IgD-negative memory B cell (primary cell): ENCODE results near the gene SCMH1. TPM values are rescaled to one million over a fixed set of nuclear protein-coding genes. Genes with fewer than 3 reads are reported as not detected.
"Not testable (repeated sequence)": the region's sequence is repeated elsewhere in the genome, so short reads cannot be mapped to it uniquely, and the experiment has no call there.

ENCODE experiments used
- H3K27ac Mint-ChIP-seq, 3 donors: one replicate each; pipeline ENCODE4 v1.8.0; 2020 to 2022; ENCODE audit warnings: mild to moderate bottlenecking in 3 of 3, mixed read lengths in 3 of 3, moderate library complexity in 1 of 3
- H3K27me3 Mint-ChIP-seq: one replicate; pipeline ENCODE4 v1.8.0; 2021; ENCODE audit warnings: mixed read lengths
- H3K36me3 Mint-ChIP-seq: one replicate; pipeline ENCODE4 v1.8.0; 2020; ENCODE audit warnings: mild to moderate bottlenecking, mixed read lengths
- H3K4me1 Mint-ChIP-seq, 3 donors: one replicate each; pipeline ENCODE4 v1.8.0; 2020 to 2022; ENCODE audit warnings: mixed read lengths in 3 of 3, mild to moderate bottlenecking in 1 of 3
- H3K4me3 Mint-ChIP-seq, 4 donors: one replicate each; pipeline ENCODE4 v1.8.0; 2020 to 2022; ENCODE audit warnings: mild to moderate bottlenecking in 4 of 4, mixed read lengths in 4 of 4, moderate library complexity in 3 of 4
- H3K9me3 Mint-ChIP-seq, 3 donors: one replicate each; pipeline ENCODE4 v1.8.0; 2020 to 2021; ENCODE audit warnings: mixed read lengths in 3 of 3, mild to moderate bottlenecking in 1 of 3
- polyA plus RNA-seq: library from polyadenylated mRNA; unstranded; fragments of 300-500 nt; fragmentation: Illumina TruSeq; gene quantifications from one replicate; pipeline ENCODE4 v1.2.3, GENCODE V29; 2021

The SCMH1 gene
- polyA plus RNA-seq, 1 donor from 2014 or later, result 12.3 TPM

DNA sequence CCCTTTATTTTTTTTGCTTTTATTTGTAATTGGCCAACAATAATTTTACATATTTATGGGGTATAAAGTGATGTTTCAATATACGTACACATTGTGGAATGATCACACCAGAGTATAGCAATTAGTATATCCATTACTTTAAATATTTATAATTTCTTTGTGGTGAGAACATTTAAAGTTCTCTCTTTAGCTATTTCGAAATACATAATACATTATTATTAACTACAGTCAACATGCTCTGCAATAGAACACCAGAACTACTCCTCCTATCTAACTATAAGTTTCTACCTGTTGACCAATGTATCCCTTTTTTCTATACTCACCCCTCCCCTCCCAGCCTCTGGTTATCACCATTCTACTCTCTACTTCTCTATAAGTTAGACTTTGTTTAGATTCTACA, 77.4 kb downstream of the SCMH1 start:
- H3K36me3 Mint-ChIP-seq, result peaks cover 5% of the 10 kb centered on the region
- H3K27me3 Mint-ChIP-seq, result no peaks in the 10 kb centered on the region
- no peak overlapping the region for H3K4me3 Mint-ChIP-seq
- H3K27ac Mint-ChIP-seq, result no peak overlapping the region
- peaks cover 2 to 14% (median 8%) of the 10 kb centered on the region in 3 donors for H3K9me3 Mint-ChIP-seq
- H3K4me1 Mint-ChIP-seq, result no peaks in the 10 kb centered on the region

- H3K4me3 Mint-ChIP-seq, result no peak overlapping the region
- peaks cover 0 to 2% (median 1%) of the 10 kb centered on the region in 3 donors for H3K9me3 Mint-ChIP-seq
- H3K27me3 Mint-ChIP-seq, result no peaks in the 10 kb centered on the region
- no peaks in the 10 kb centered on the region for H3K4me1 Mint-ChIP-seq
- H3K27ac Mint-ChIP-seq, result no peak overlapping the region
- peaks cover 5% of the 10 kb centered on the region for H3K36me3 Mint-ChIP-seq
These were observed 79.7 kb downstream of the SCMH1 start for GRCh38 chr1:41162441-41162840.

GRCh38 chr1:41161846-41162245, 80.3 kb downstream of the SCMH1 start:
- H3K27ac Mint-ChIP-seq, result no peak overlapping the region
- peaks cover 5% of the 10 kb centered on the region for H3K36me3 Mint-ChIP-seq
- peaks cover 0 to 2% (median 0%) of the 10 kb centered on the region in 3 donors for H3K9me3 Mint-ChIP-seq
- no peak overlapping the region for H3K4me3 Mint-ChIP-seq
- no peaks in the 10 kb centered on the region for H3K4me1 Mint-ChIP-seq
- H3K27me3 Mint-ChIP-seq, result no peaks in the 10 kb centered on the region

DNA sequence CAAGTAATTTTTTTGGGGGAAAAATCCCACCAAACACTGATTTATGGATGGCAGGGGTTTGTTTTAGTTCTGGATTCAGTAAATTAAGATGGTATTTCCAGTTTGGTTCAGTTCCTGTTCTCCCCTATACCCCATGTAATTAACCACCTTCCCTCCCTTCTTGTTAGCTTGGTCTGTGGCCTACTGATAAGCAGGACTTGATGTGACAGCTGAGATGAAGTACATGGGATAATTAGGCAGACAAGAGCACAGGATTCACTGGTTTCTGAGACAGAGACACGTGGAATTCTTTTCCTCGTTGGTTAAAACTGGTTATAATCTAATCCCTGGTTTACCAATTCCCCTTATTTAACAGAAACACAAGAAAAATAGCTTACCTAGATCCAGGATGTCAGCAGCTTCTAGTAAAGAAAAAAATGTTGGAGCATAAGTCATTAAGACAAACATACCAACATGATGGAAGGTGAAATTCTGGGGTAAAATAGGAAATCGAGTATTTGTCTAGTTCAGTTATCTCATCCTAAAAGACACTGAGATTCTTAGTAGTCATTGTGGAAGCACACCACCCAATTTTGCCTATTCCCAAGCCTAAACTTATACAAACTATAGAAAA, 81.5 kb downstream of the SCMH1 start:
- no peaks in the 10 kb centered on the region for H3K4me1 Mint-ChIP-seq
- H3K27ac Mint-ChIP-seq, result no peak overlapping the region

DNA sequence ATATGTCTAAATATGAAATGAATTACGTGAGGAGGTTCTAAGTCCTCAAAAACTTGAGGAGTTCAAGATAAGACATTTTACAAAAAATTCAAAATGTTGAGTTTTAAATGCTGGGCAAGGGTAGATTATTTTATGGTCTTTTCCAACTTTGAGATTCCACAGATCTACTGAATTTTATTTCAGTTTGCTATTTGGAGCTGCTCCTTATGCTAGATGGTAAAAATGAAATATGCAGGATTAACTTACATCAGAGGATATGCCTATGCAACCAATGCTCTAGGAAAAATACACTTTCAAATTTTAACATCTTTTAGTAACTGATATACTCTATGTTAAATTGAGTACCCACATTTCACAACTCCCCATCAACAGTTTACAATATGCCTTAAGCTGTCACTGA, 83.1 kb downstream of the SCMH1 start:
- Mint-ChIP-seq H3K27ac (no peak overlapping the region), H3K4me3 (no peak overlapping the region), H3K9me3 (no peaks in the 10 kb centered on the region), H3K36me3 (peaks cover 6% of the 10 kb centered on the region), H3K4me1 (no peaks in the 10 kb centered on the region), H3K27me3 (no peaks in the 10 kb centered on the region)

More for the DNA sequence above, 81.5 kb downstream of the SCMH1 start:
- H3K27me3 Mint-ChIP-seq, result no peaks in the 10 kb centered on the region
- no peak overlapping the region for H3K4me3 Mint-ChIP-seq
- peaks cover 6% of the 10 kb centered on the region for H3K36me3 Mint-ChIP-seq
- H3K9me3 Mint-ChIP-seq, result no peaks in the 10 kb centered on the region

DNA sequence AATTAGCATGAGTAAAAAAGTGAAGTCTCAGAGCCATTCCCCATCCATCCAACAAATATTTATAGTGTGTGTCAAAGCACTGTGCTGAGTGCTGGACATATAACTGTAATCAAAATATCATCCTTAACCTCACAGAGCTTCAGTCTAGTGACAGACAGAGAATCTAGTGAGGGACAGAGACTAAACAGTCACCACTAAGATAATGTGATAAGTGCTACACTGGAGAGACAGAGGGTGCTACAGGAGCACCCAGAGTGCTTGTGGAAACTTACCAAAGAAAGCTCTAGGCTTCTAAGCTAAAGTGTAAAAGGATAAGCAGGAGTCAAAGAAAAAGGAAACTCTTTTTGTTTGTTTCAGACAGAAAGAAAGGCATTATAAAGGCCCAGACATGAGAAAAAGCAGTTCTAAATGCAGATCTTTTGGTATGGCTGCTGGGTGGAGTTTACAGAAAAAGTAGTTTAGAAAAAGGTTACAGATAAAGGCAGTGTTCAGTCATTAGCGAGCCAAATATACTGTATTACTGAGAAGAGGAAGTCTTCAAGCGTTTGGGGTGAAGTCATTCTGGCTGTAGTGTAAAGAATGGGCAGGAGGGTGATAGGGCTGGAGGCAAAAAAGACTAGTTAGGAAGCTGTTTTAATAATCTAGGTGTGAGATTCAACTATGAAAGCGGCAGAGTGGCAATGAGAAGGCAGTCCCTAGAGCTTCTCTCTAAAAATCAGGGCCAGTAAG, 83.8 kb downstream of the SCMH1 start:
- Mint-ChIP-seq H3K9me3 (no peaks in the 10 kb centered on the region), H3K36me3 (peaks cover 6% of the 10 kb centered on the region), H3K27me3 (no peaks in the 10 kb centered on the region), H3K4me3 (no peak overlapping the region), H3K27ac (no peak overlapping the region), H3K4me1 (no peaks in the 10 kb centered on the region)

GRCh38 chr1:41155105-41155504, 87.0 kb downstream of the SCMH1 start:
- Mint-ChIP-seq H3K4me1 (no peaks in the 10 kb centered on the region), H3K9me3 (no peaks in the 10 kb centered on the region), H3K4me3 (no peak overlapping the region), H3K27ac (no peak overlapping the region), H3K36me3 (peaks cover 8% of the 10 kb centered on the region), H3K27me3 (no peaks in the 10 kb centered on the region)

DNA sequence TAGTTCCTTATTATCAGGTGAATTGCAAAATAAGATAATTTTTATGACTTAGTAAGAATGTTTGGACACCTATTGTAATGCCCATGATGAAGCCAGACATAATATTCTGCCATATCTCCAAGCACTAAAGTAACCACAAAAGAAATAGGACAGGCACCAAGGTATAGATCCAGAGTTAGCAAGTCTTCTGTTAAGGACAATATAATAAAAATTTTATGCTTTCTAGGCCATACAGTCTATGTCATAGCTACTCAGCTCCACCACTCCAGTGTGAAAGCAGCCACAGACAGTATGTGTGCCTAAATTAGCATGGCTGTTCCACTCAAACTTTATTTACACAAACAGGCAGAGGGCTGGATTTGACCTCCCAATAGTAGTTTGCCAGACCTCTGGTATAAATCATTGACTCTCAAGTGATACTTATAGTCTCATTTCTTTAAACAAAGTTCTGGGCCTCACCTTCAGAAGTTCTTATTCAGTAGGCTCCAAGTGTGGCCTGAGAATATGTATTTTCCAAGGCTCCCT, 88.3 kb downstream of the SCMH1 start:
- Mint-ChIP-seq H3K4me1 (no peaks in the 10 kb centered on the region), H3K27me3 (no peaks in the 10 kb centered on the region), H3K4me3 (no peak overlapping the region), H3K9me3 (no peaks in the 10 kb centered on the region), H3K36me3 (peaks cover 8% of the 10 kb centered on the region), H3K27ac (no peak overlapping the region)

DNA sequence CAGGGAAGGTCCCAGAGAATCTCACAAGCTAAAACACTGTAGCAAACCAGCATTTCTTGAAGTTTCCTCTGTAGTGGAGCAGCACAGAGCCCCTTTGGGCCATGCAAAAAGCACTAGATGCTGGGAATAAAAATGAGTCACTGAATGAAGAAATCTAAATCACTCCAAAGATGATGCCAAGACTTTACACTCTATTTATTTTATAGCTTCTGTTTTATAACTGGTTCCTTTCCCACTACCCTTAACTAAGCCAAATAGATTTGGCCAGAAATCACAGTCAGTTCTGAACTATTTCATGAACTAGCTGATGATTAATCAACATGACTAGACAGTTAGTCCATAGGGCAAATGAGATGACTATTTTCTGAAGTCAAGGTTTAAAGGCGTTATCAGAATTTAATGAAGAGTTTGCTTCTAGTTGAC, 89.5 kb downstream of the SCMH1 start:
- H3K27ac Mint-ChIP-seq, result peak overlapping the region in 1 of 3 donors; percentile 33
- H3K4me3 Mint-ChIP-seq, result no peak overlapping the region
- no peaks in the 10 kb centered on the region for H3K4me1 Mint-ChIP-seq
- H3K36me3 Mint-ChIP-seq, result peaks cover 6% of the 10 kb centered on the region
- H3K27me3 Mint-ChIP-seq, result no peaks in the 10 kb centered on the region
- no peaks in the 10 kb centered on the region for H3K9me3 Mint-ChIP-seq

- H3K27ac Mint-ChIP-seq, result no peak overlapping the region
- H3K4me3 Mint-ChIP-seq, result no peak overlapping the region
- no peaks in the 10 kb centered on the region for H3K9me3 Mint-ChIP-seq
- H3K4me1 Mint-ChIP-seq, result no peaks in the 10 kb centered on the region
- peaks cover 6% of the 10 kb centered on the region for H3K36me3 Mint-ChIP-seq
- no peaks in the 10 kb centered on the region for H3K27me3 Mint-ChIP-seq
These were observed 90.3 kb downstream of the SCMH1 start for GRCh38 chr1:41151846-41152245.

GRCh38 chr1:41149570-41149969, 92.5 kb downstream of the SCMH1 start:
- Mint-ChIP-seq H3K4me1 (no peaks in the 10 kb centered on the region), H3K36me3 (peaks cover 3% of the 10 kb centered on the region), H3K27me3 (no peaks in the 10 kb centered on the region), H3K27ac (no peak overlapping the region), H3K9me3 (no peaks in the 10 kb centered on the region), H3K4me3 (no peak overlapping the region)

- peaks cover 2 to 13% (median 6%) of the 10 kb centered on the region in 3 donors for H3K9me3 Mint-ChIP-seq
- H3K4me1 Mint-ChIP-seq, result no peaks in the 10 kb centered on the region
- H3K4me3 Mint-ChIP-seq, result no peak overlapping the region
- no peak overlapping the region for H3K27ac Mint-ChIP-seq
- H3K27me3 Mint-ChIP-seq, result no peaks in the 10 kb centered on the region
- peaks cover 22% of the 10 kb centered on the region for H3K36me3 Mint-ChIP-seq
These were observed 97.8 kb downstream of the SCMH1 start for GRCh38 chr1:41144285-41144684.

DNA sequence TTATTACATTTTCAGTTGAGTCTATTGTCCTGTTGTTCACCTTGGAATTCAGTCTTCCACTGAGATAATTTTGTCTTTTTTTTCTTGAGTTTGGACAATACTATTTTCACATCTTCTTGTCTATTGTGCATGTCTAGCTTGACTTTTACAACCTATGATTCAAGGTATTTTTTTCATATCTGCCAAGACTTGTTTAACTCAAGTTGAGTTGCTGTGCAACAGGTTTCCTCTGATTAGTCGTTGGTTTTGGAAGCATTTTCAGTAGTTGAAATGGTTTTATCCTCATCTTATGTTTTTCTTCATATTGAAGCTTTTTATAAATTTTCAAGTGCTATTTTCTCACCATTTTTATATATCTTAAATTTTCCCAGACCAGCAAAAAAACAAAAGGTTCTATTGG, 103.6 kb downstream of the SCMH1 start:
- Mint-ChIP-seq H3K4me3 (no peak overlapping the region), H3K36me3 (peaks cover 35% of the 10 kb centered on the region), H3K27me3 (no peaks in the 10 kb centered on the region), H3K9me3 (peaks cover 2 to 16% (median 6%) of the 10 kb centered on the region in 3 donors), H3K4me1 (peaks cover 0 to 4% (median 0%) of the 10 kb centered on the region in 3 donors), H3K27ac (no peak overlapping the region)

GRCh38 chr1:41135196-41135947, 106.7 kb downstream of the SCMH1 start:
- no peak overlapping the region for H3K4me3 Mint-ChIP-seq
- peaks cover 0 to 5% (median 2%) of the 10 kb centered on the region in 3 donors for H3K9me3 Mint-ChIP-seq
- peaks cover 0 to 4% (median 0%) of the 10 kb centered on the region in 3 donors for H3K4me1 Mint-ChIP-seq
- no peak overlapping the region for H3K27ac Mint-ChIP-seq
- peaks cover 19% of the 10 kb centered on the region for H3K36me3 Mint-ChIP-seq
- no peaks in the 10 kb centered on the region for H3K27me3 Mint-ChIP-seq

GRCh38 chr1:41134325-41134724, 107.8 kb downstream of the SCMH1 start:
- H3K36me3 Mint-ChIP-seq, result peaks cover 17% of the 10 kb centered on the region
- not testable (repeated sequence) for H3K9me3 Mint-ChIP-seq, H3K4me1 Mint-ChIP-seq, H3K27ac Mint-ChIP-seq, H3K4me3 Mint-ChIP-seq, H3K27me3 Mint-ChIP-seq
